ENCODE results near the gene POLD4.
"Not testable (repeated sequence)": the region's sequence is repeated elsewhere in the genome, so short reads cannot be mapped to it uniquely, and the experiment has no call there.

Gene POLD4

GRCh38 chr11:67354075-67355022 lies 1.0 kb upstream of the POLD4 start:
- DNase-seq (ENCODE audit: low read depth in 2 of 2) = no peak

GRCh38 chr11:67352546-67353316 lies 615 bp downstream of the POLD4 start:
- DNase-seq (ENCODE audit: low read depth in 2 of 2) = no peak

DNA sequence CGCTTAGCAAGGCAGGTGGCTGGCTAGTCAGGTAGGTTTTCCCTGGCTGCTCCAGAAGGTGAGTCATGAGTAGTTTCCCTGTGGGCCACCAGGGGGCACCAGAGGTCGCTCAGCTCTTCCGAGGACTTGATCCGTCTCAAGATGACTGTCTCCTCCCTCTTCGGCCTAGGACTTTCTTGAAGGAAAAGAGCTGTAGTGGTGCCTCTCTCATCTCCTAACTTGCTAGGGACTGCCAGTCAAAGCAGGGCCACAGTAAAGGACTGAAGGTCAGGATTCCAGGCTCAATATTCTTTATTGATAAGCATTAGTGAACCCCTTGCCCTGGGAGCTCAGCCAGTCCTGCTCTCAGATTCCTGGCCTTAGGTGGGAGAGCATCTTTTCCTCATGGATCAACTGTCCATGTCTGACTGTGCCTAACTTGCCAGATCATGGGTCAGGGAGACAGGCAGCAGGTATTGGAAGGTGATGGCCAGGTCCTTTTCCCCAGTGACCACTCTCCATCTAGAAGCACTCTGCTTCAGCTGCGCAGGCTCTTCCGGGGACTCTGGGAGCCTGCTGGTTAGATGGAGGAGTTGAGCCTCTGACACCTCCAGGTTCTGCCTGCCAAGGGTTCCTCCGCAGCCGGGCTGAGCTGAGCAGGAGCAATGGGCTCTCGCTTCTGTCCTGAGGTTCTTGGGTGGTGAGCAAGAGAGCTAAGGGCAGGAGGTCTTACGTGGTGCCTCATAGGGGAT lies 1.9 kb downstream of the POLD4 start:
- peak in 1 of 2 donors; percentile 42 for DNase-seq (ENCODE audit: low read depth in 2 of 2)

DNA sequence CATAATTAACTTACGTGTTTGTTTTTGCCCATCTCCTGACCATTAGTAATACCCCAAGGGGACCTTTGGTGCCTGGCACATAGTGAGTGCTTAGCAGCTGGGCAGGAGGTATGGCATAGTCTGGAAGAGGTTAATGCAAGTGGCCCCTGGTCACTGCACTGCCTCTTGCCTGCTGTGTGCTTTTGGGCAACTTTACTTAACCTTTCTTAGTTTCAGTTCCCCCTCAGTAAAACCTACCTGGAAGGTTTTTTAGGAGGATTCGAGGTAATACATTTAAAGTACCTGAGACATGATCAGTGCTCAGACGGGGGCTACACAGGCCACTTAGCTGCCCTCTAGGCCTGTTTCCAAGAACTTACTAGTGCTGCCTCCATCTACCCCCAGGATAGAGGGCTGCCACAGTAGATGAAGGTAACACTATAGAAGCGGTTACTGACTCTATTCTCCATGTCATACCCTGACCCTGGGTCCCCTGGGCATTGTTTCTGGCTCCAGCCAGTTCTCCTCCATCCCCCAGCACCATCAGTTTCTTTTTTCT lies 3.3 kb downstream of the POLD4 start:
- DNase-seq (ENCODE audit: low read depth in 2 of 2) = no peak

DNA sequence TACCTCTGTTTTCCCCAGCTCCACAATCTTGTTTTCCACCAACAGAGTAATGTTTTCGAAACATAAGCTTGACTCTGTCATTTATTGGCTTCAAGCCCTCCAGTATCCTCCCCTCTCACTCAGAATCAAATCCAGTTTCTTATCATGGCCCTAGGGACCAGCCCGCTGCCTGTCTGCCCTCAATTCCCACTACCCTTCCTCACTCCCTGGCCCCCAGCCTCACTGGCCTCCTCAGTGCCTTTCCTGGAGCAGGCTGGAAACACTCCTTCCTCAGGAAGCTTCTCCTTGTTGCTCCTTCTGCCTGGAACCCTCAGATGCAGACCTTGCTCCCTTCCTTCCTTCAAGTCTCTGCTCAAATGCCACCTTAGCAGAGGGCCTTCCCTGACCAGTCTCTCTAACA lies 3.9 kb downstream of the POLD4 start:
- no peak for DNase-seq (ENCODE audit: low read depth in 2 of 2)

DNA sequence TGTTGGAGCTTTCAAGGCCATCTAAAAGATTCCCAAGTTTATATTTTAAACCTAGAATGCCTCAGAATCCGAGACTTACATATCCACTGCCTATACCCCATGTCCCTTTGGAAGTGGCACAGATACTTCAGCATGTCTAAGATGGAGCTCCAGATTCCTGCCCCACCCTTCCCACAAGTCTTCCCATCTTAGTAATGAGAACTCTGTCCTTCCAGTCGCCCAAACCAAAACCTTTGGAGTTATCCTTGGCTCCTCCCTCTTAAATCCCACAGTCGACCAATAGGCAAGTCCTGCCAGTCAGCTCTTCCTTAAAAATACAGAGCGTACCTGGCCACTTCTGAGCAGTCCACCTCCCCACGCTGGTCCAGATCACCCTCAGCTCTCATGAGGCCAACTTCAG lies 4.3 kb downstream of the POLD4 start:
- no peak for DNase-seq (ENCODE audit: low read depth in 2 of 2)

- DNase-seq (ENCODE audit: low read depth in 2 of 2) = no peak
These were observed 5.2 kb downstream of the POLD4 start for GRCh38 chr11:67347964-67348749.

DNA sequence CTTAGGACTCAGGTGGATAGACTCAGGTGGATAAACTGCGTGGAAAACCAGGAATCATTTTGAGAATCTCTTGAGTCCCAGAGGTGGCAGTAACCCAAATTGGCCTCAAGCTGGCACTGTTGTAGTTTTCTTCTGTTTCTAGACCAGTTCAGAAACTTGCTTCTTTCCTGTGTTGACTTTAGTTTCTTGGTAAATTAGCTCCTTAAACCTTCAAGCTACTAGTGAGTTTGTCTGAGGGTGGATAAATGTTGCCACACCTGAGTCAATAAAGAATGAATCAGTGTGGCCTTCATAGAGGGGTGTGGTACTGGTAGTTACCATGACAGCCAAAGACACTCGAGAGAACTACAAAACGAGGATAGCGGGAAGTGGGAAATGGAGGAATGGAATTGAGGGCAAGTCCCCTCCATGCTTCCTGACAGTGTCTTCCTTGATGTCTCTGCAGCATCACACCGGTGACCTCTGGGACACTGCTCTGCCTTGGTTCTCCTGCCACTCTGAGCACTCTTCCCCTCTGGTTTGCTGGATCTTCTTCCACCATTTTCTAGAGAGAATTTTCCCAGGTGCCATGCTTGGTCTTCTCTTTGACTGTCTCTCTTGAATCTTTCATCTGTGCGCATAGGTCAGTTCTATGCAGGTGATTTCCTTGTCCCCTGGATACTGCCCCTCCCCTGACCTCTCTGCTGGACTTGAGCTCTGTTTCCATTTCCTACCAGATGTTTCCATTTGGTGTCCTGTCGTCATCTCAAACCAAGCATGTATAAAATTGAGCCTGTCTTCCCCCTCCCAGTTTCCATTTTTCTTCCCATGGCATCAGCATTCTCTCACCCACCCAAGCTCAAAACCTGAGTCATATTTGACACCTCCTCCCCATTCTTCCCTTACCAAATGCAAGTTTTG lies 7.2 kb downstream of the POLD4 start:
- DNase-seq (ENCODE audit: low read depth in 2 of 2) = no peak

- DNase-seq (ENCODE audit: low read depth in 2 of 2) = no peak
These were observed 8.0 kb downstream of the POLD4 start for GRCh38 chr11:67345247-67345919.

DNA sequence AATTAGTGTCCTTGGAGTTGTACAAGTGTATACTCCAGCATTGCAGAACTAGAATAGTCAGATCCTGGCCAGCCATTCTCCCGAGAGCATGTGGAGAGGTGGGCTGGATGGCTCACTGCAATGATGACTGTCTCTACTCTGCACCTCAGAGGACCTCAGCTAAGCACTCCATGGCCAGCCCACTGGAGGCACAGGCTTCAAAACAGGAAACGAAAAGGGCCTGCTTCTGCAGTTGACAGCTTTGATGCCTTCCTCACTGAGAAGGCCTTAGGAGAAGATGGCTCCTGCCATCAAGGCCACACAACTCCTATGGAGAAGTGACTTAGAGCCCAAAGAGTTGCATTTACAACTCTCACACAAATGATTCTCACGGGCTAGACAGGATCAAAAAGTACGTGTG lies 9.1 kb downstream of the POLD4 start:
- no peak for DNase-seq (ENCODE audit: low read depth in 2 of 2)

DNA sequence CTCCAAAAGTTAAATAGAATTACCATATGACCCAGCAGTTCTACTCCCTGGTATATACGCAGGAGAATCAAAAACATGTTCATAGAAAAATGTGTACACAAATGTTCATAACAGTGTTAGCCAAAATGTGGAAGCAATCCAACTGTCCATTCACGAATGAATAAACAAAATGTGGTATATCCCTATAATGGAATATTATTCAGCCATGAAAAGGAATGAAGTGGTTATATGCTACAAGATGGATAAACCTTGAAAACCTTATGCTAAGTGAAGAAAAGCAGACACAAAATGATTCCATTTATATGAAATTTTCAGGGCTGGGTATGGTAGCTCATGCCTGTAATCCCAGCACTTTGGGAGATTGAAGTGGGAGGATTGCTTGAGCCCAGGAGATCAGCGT lies 16.1 kb downstream of the POLD4 start:
- no peak for DNase-seq (ENCODE audit: low read depth in 2 of 2)

- no peak for DNase-seq (ENCODE audit: low read depth in 2 of 2)
These were observed 21.2 kb downstream of the POLD4 start for GRCh38 chr11:67332081-67332691.

DNA sequence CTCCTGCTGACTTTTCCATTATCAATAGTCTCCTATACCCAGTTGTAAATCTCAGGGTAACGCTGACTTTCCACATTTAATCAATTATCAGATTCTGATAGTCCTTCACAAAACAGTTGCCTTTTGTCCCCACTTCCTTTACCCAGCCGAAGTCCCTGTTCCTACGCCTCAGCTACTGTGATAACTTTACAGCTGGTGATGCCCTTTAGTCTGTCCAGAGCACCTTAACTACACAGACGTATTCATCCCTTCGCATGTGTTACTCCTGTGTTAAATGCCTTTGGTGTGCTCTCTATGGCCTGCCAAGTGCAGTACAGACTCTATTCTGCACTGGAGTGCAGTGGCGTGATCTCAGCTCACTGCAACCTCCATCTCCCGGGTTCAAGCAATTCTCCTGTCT lies 29.8 kb downstream of the POLD4 start:
- DNase-seq (ENCODE audit: low read depth in 2 of 2) = no peak

DNA sequence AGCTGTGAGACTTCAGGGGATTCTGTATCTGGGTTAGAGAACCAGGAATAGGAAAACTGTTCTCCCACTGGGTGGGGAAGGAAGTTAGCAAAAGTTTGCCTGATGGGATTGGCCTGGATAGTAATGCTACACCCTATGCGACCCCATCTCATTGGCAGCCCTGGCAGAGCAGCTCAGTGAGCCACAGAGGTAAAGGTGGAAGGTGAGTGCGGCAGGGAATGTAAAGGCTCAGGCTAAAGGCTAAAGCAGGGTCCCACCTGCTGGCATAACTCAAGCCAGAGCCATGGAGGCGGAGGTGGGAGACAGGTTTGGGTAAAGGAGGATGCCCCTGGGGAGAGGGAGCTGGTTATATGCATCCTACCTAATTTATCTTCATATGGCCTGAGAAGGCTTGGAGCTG lies 31.3 kb downstream of the POLD4 start:
- DNase-seq (ENCODE audit: low read depth in 2 of 2) = no peak

GRCh38 chr11:67321313-67321871 lies 32.0 kb downstream of the POLD4 start:
- DNase-seq (ENCODE audit: low read depth in 2 of 2) = no peak

DNA sequence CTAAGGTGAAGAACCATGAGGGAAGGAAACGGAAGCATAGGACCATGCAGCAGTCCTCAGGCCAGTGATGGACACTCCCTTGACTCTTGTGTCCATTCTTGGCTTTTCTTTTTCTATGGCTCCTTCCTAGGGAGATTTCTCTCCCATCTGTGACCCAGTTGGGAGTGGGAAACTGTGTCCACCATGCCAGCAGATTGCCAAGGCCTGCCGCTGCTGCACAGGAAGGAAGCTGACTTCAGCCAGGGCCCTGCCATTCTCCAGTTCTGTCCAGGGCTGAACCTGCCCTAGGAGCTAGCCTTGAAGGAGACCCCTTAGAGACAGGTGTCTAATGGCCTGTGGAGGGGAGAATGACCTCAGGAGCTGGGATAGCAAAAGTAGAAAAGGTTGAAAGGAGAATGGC lies 32.7 kb downstream of the POLD4 start:
- DNase-seq (ENCODE audit: low read depth in 2 of 2) = no peak

- DNase-seq (ENCODE audit: low read depth in 2 of 2) = no peak
These were observed 33.3 kb downstream of the POLD4 start for GRCh38 chr11:67320011-67320410.

DNA sequence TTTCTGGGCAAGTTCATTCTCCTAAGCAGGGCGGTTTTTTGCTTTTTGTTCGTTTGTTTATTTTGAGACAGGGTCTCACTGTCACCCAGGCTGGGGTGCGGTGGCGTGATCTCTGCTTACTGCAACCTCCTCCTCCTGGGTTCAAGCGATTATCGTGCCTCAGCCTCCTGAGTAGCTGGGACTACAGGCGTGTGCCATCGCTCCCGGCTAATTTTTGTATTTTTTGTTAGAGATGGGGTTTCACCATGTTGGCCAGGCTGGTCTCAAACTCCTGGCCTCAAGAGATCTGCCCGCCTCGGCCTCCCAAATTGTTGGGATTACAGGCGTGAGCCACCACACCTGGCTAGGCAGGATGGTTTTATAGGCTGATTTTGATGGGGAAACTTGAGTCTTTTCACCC lies 34.5 kb downstream of the POLD4 start:
- DNase-seq (ENCODE audit: low read depth in 2 of 2) = not testable (repeated sequence)
